B cell (primary cell): ENCODE results near the gene SLC4A2.

Source experiments
- EZH2 ChIP-seq: IDR thresholded peaks from 2 replicates; pipeline ENCODE4 v1.6.1; 2012; ENCODE audit warnings: borderline replicate concordance, low read depth, mild to moderate bottlenecking, moderate library complexity, low read length; ENCODE audit not compliant: insufficient read depth, poor library complexity, severe bottlenecking
- TF ChIP-seq, protein P1 (sequence below): fragments of 200-600 bp; IDR thresholded peaks from one replicate; pipeline ENCODE4 v1.8.0; 2022; ENCODE audit warnings: antibody characterized with exemption, mild to moderate bottlenecking

DNA sequence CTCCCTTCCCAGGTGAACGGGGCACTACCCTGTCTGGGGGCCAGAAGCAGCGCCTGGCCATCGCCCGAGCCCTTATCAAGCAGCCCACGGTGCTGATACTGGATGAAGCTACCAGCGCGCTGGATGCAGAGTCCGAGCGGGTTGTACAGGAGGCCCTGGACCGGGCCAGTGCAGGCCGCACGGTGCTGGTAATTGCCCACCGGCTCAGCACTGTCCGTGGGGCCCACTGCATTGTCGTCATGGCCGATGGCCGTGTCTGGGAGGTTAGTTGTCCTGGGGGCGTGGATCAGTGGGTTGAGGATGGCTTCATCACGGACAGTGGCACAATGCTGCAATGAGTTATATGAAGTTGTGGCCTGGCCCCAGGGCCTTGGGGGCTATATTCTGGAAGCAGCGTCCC, 15.4 kb upstream of the SLC4A2 start:
- TF ChIP-seq, protein P1, sequence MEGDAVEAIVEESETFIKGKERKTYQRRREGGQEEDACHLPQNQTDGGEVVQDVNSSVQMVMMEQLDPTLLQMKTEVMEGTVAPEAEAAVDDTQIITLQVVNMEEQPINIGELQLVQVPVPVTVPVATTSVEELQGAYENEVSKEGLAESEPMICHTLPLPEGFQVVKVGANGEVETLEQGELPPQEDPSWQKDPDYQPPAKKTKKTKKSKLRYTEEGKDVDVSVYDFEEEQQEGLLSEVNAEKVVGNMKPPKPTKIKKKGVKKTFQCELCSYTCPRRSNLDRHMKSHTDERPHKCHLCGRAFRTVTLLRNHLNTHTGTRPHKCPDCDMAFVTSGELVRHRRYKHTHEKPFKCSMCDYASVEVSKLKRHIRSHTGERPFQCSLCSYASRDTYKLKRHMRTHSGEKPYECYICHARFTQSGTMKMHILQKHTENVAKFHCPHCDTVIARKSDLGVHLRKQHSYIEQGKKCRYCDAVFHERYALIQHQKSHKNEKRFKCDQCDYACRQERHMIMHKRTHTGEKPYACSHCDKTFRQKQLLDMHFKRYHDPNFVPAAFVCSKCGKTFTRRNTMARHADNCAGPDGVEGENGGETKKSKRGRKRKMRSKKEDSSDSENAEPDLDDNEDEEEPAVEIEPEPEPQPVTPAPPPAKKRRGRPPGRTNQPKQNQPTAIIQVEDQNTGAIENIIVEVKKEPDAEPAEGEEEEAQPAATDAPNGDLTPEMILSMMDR: no peak
- no peak for TF ChIP-seq EZH2
